A673 (cell line): ENCODE results near the gene KRTAP6-3. TPM values are rescaled to one million over a fixed set of nuclear protein-coding genes. Genes with fewer than 3 reads are reported as not detected.

Experiments used
- Bru-seq: library from RNA; stranded (reverse); fragments of 400-500 nt; gene quantifications from one replicate; lab custom pipeline; 2021; lab: Mats Ljungman, UMichigan
- BruChase-seq, 2 experiments: library from RNA; stranded (reverse); fragments of 400-500 nt; gene quantifications; one replicate each; lab custom pipeline; 2021; lab: Mats Ljungman, UMichigan
- BruUV-seq: library from RNA; stranded (reverse); fragments of 400-500 nt; replicated peaks from 2 replicates; lab custom pipeline; 2021; lab: Mats Ljungman, UMichigan
- CTCF ChIA-PET: fragments of 300-600 bp; sonication (Branson Sonifier 250); formaldehyde crosslinking; loops from one replicate; lab custom pipeline; 2022; ENCODE audit warnings: antibody characterized with exemption; lab: Charles Lee
- POLR2A ChIA-PET: fragments of 300-600 bp; sonication (Branson Sonifier 250); formaldehyde crosslinking; loops from one replicate; lab custom pipeline; 2022; ENCODE audit warnings: antibody characterized with exemption; ENCODE audit not compliant: low non-redundant PET; lab: Charles Lee
- DNase-seq: peaks from one replicate; pipeline ENCODE4 v3.0.0-alpha.2; 2015; ENCODE audit warnings: low spot score
- H3K27ac ChIP-seq: fragments of 200-600 bp; sonication (generic); 2 replicates; pipeline ENCODE4 v1.5.1; 2016; ENCODE audit warnings: mixed run types, low read depth, mild to moderate bottlenecking, mixed read lengths, antibody characterized with exemption, low read length; ENCODE audit not compliant: poor library complexity, severe bottlenecking
- H3K27me3 ChIP-seq: fragments of 200-600 bp; sonication (generic); replicated peaks from 2 replicates; pipeline ENCODE4 v1.6.1; 2017; ENCODE audit warnings: mixed run types, low read depth, mild to moderate bottlenecking, mixed read lengths, antibody characterized with exemption, low read length; ENCODE audit not compliant: insufficient read depth, poor library complexity
- H3K36me3 ChIP-seq: fragments of 200-600 bp; sonication (generic); 2 replicates; pipeline ENCODE4 v1.6.1; 2016; ENCODE audit warnings: mixed run types, mild to moderate bottlenecking, mixed read lengths, antibody characterized with exemption, low read length; ENCODE audit not compliant: insufficient read depth, poor library complexity, severe bottlenecking
- H3K4me1 ChIP-seq: fragments of 200-600 bp; sonication (generic); 2 replicates; pipeline ENCODE4 v1.6.1; 2017; ENCODE audit warnings: mixed run types, mild to moderate bottlenecking, mixed read lengths, antibody characterized with exemption, low read length; ENCODE audit not compliant: insufficient read depth, poor library complexity, severe bottlenecking
- H3K4me3 ChIP-seq: fragments of 200-600 bp; sonication (generic); 2 replicates; pipeline ENCODE4 v1.5.1; 2016; ENCODE audit warnings: low read depth, mixed run types, mild to moderate bottlenecking, mixed read lengths, low read length; ENCODE audit not compliant: poor library complexity, severe bottlenecking
- H3K9me3 ChIP-seq: fragments of 200-600 bp; sonication (generic); 2 replicates; pipeline ENCODE4 v1.6.1; 2016; ENCODE audit warnings: mixed run types, low read depth, mild to moderate bottlenecking, mixed read lengths, antibody characterized with exemption, low read length; ENCODE audit not compliant: poor library complexity, severe bottlenecking
- EZH2 ChIP-seq: fragments of 200-600 bp; sonication (generic); IDR thresholded peaks from 2 replicates; pipeline ENCODE4 v1.6.1; 2017; ENCODE audit warnings: borderline replicate concordance, low read depth, mild to moderate bottlenecking, mixed read lengths, antibody characterized with exemption, low read length; ENCODE audit not compliant: poor library complexity, severe bottlenecking
- intact Hi-C: fragments of 100-400 bp; cut with micrococcal nuclease; formaldehyde crosslinking; loops from one replicate; pipeline ENCODE4 v1.10.0; 2022; ENCODE audit not compliant: unreplicated experiment
- long read RNA-seq: library from polyadenylated mRNA; stranded (forward); transcript quantifications from one replicate; pipeline ENCODE4 v2.0.0, GENCODE V29; 2022
- total RNA-seq: library from RNA; stranded (reverse); gene quantifications from 2 replicates; pipeline ENCODE4 v1.2.3, GENCODE V29; 2021
- TF ChIP-seq, protein P1 (sequence below): fragments of 300-800, 200-600 bp; sonication (generic); conservative IDR thresholded peaks from 2 replicates; pipeline ENCODE4 v1.5.1; 2017; ENCODE audit warnings: low read depth, mild to moderate bottlenecking, antibody characterized with exemption, low read length, moderate library complexity, mixed read lengths

KRTAP6-3 gene, protein sequence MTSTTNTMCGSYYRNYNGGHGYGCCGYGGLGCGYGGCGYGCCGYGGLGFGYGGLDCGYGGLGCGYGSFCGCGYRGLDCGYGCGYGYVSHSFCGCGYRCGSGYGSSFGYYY
- total RNA-seq = not detected in 2 replicates
- not detected for Bru-seq, nascent RNA
- not detected for BruChase-seq, experiment 1, labeled RNA remaining after a 2-hour chase
- not detected for BruChase-seq, experiment 2, labeled RNA remaining after a 6-hour chase
- long read RNA-seq = 0 reads

DNA sequence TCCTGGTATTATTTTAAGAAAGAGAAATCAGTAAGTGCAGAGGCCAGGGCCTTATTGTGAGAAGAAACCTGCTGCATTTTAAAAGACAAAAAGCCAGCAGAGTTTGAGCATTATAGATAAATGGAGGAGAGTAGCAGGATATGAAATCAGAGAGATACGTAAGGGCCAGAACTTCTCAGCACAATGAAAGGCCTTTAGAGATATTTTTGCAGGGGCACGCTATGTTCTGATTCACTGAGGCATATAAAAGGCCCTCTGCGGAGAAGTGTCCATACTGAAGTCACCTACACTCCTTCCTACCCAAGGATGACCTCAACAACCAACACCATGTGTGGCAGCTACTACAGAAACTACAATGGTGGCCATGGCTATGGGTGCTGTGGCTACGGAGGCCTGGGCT lies at the start of gene KRTAP6-3:
Gene KRTAP6-3 (plus strand): TSS at position 301 of the 400 bp plus-strand sequence. CDS start 6 bp downstream, at position 307.
- no peaks in the 10 kb centered on the region for H3K9me3 ChIP-seq
- H3K4me3 ChIP-seq = no peak within 1 kb of the TSS
- no peaks in the 10 kb centered on the region for H3K36me3 ChIP-seq
- H3K4me1 ChIP-seq = no peaks in the 10 kb centered on the region
- no peak for DNase-seq
- H3K27ac ChIP-seq = no peak within 1 kb of the TSS
- intact Hi-C loops = no loop called here
- TF ChIP-seq, protein P1, sequence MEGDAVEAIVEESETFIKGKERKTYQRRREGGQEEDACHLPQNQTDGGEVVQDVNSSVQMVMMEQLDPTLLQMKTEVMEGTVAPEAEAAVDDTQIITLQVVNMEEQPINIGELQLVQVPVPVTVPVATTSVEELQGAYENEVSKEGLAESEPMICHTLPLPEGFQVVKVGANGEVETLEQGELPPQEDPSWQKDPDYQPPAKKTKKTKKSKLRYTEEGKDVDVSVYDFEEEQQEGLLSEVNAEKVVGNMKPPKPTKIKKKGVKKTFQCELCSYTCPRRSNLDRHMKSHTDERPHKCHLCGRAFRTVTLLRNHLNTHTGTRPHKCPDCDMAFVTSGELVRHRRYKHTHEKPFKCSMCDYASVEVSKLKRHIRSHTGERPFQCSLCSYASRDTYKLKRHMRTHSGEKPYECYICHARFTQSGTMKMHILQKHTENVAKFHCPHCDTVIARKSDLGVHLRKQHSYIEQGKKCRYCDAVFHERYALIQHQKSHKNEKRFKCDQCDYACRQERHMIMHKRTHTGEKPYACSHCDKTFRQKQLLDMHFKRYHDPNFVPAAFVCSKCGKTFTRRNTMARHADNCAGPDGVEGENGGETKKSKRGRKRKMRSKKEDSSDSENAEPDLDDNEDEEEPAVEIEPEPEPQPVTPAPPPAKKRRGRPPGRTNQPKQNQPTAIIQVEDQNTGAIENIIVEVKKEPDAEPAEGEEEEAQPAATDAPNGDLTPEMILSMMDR = no peak
- TF ChIP-seq EZH2 = no peak
- H3K27me3 ChIP-seq = no peaks in the 10 kb centered on the region
- POLR2A ChIA-PET = no interaction called here
- CTCF ChIA-PET = no interaction called here
- BruUV-seq = no TSS peak

DNA sequence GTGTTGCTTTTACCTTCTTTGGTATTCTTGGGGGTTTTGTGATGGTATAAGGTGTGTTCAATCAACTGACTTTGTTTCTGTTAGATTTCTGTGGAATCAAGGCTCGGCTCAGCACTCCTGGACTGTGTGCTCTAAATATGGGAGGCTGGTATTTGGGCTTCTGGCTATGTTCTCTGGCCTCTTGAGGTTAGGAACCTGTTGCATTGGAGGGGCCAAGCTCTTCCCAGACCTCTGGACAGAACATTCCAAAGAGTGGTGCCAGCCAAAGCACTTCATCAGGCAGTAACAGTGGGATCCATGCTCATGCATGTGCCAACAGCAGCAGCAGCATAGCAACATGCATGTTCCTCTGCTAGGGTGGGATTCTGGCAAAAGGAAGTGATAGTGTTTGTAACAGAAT lies 39.5 kb upstream of the KRTAP6-3 start:
- DNase-seq = no peak
- no peak for TF ChIP-seq EZH2
- TF ChIP-seq, protein P1 = no peak
- ChIA-PET POLR2A (no interaction called here), CTCF (no interaction called here)
- H3K9me3 ChIP-seq = no peaks in the 10 kb centered on the region
- no peak overlapping the region for H3K4me3 ChIP-seq
- intact Hi-C loops = no loop called here
- no peaks in the 10 kb centered on the region for H3K27me3 ChIP-seq
- H3K27ac ChIP-seq = no peak overlapping the region
- BruUV-seq = no TSS peak
- no peaks in the 10 kb centered on the region for H3K4me1 ChIP-seq
- H3K36me3 ChIP-seq = no peaks in the 10 kb centered on the region

DNA sequence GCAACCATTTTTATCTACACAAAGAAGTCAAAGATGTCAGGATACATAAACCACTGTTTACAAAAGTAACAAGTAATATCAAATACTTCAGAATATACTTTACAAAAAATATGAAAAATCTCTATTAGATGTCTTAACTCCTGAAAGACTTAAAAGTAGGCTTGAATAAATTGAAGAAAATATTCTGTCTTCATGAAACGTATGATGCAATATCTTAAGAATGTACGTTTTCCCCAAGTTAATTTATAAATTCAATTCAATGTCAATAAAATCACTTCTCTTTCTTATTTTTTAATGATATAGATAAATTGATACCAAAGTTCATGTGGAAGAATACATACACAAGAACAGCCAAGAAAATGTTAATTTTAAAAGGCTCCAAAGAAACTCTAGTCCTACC lies 37.1 kb upstream of the KRTAP6-3 start:
- intact Hi-C loops = no loop called here
- CTCF ChIA-PET = no interaction called here
- DNase-seq = no peak
- POLR2A ChIA-PET = no interaction called here
- no peaks in the 10 kb centered on the region for H3K36me3 ChIP-seq
- no peak overlapping the region for H3K4me3 ChIP-seq
- no TSS peak for BruUV-seq
- no peak overlapping the region for H3K27ac ChIP-seq
- TF ChIP-seq EZH2 = no peak
- TF ChIP-seq, protein P1 = no peak
- peaks cover 2% of the 10 kb centered on the region for H3K9me3 ChIP-seq
- H3K27me3 ChIP-seq = no peaks in the 10 kb centered on the region
- H3K4me1 ChIP-seq = no peaks in the 10 kb centered on the region
